IMR-90 (cell line): Measurements from ENCODE around the gene NHSL2. TPM values are rescaled to one million over a fixed set of nuclear protein-coding genes. Genes with fewer than 3 reads are reported as not detected.
A peak's percentile ranks its signal among the peaks of the same experiment; 100 is the strongest.

Source experiments
- ATAC-seq: fragments of 200-7000 bp; cut with Tn5 transposase; 2 replicates; pipeline ENCODE4 v1.9.1; 2020; ENCODE audit warnings: low read depth, mild to moderate bottlenecking, moderate library complexity
- BruUV-seq: library from RNA; stranded (reverse); fragments of 400-500 nt; replicated peaks from 2 replicates; lab custom pipeline; 2021; lab: Mats Ljungman, UMichigan
- CTCF ChIA-PET: fragments of 300-600 bp; formaldehyde crosslinking; extraction: SDS; loops from one replicate; lab custom pipeline; 2021; ENCODE audit warnings: antibody characterized with exemption; lab: Yijun Ruan, JAX
- POLR2A ChIA-PET: fragments of 300-600 bp; sonication (Branson Sonifier 250); formaldehyde crosslinking; loops from one replicate; lab custom pipeline; 2022; ENCODE audit warnings: antibody characterized with exemption; ENCODE audit not compliant: unreplicated experiment; lab: Charles Lee
- DNase-seq: peaks from one replicate; pipeline ENCODE4 v3.0.0; 2013
- H2AFZ ChIP-seq: replicated peaks from 2 replicates; pipeline ENCODE3; 2013; ENCODE audit warnings: low read length, mild to moderate bottlenecking; ENCODE audit not compliant: poor library complexity
- H2AK5ac ChIP-seq: 2 replicates; pipeline ENCODE4 v1.6.1; 2013; ENCODE audit warnings: low read depth, low read length, inconsistent platforms
- H2AK9ac ChIP-seq: replicated peaks from 2 replicates; pipeline ENCODE3; 2013; ENCODE audit warnings: mild to moderate bottlenecking, low read depth, low read length, moderate library complexity; ENCODE audit not compliant: poor library complexity
- H2BK120ac ChIP-seq: 2 replicates; pipeline ENCODE4 v1.6.1; 2013; ENCODE audit warnings: low read depth, low read length, inconsistent platforms
- H2BK15ac ChIP-seq: 3 replicates; pipeline ENCODE4 v1.6.1; 2013; ENCODE audit warnings: low read depth, low read length, inconsistent platforms
- H2BK20ac ChIP-seq: 2 replicates; pipeline ENCODE4 v1.6.1; 2013; ENCODE audit warnings: low read depth, mild to moderate bottlenecking, inconsistent platforms, low read length, moderate library complexity
- H2BK5ac ChIP-seq: 2 replicates; pipeline ENCODE4 v1.6.1; 2013; ENCODE audit warnings: mild to moderate bottlenecking, low read depth, low read length, inconsistent platforms; ENCODE audit not compliant: poor library complexity, severe bottlenecking
- H3K14ac ChIP-seq: replicated peaks from 2 replicates; pipeline ENCODE4 v1.6.1; 2013; ENCODE audit warnings: low read depth, low read length, inconsistent platforms
- H3K18ac ChIP-seq: 2 replicates; pipeline ENCODE4 v1.6.1; 2013; ENCODE audit warnings: low read depth, low read length, control low read depth
- H3K23ac ChIP-seq: 2 replicates; pipeline ENCODE4 v1.6.1; 2013; ENCODE audit warnings: low read depth, low read length, inconsistent platforms
- H3K27ac ChIP-seq: 2 replicates; pipeline ENCODE4 v1.5.1; 2013; ENCODE audit warnings: mild to moderate bottlenecking, control low read depth, low read length; ENCODE audit not compliant: insufficient read depth
- H3K27me3 ChIP-seq: 2 replicates; pipeline ENCODE4 v1.6.1; 2013; ENCODE audit warnings: low read length; ENCODE audit not compliant: control insufficient read depth, insufficient read depth
- H3K36me3 ChIP-seq: 2 replicates; pipeline ENCODE4 v1.6.1; 2013; ENCODE audit warnings: low read length, mixed read lengths; ENCODE audit not compliant: control insufficient read depth, insufficient read depth
- H3K4ac ChIP-seq: 2 replicates; pipeline ENCODE4 v1.6.1; 2013; ENCODE audit warnings: low read depth, low read length, inconsistent platforms
- H3K4me1 ChIP-seq: 2 replicates; pipeline ENCODE4 v1.6.1; 2013; ENCODE audit warnings: low read length, mixed read lengths; ENCODE audit not compliant: control insufficient read depth, insufficient read depth
- H3K4me2 ChIP-seq: 2 replicates; pipeline ENCODE4 v1.6.1; 2013; ENCODE audit warnings: low read depth, mild to moderate bottlenecking, control low read depth, low read length, moderate library complexity
- H3K4me3 ChIP-seq: 2 replicates; pipeline ENCODE4 v1.5.1; 2013; ENCODE audit warnings: low read depth, mild to moderate bottlenecking, control low read depth, low read length, moderate library complexity; ENCODE audit not compliant: insufficient read depth
- H3K56ac ChIP-seq: 2 replicates; pipeline ENCODE4 v1.6.1; 2013; ENCODE audit warnings: low read length, inconsistent platforms; ENCODE audit not compliant: insufficient read depth; ENCODE audit errors: extremely low read depth
- H3K79me1 ChIP-seq, 2 experiments: 2 replicates each; pipeline ENCODE4 v1.6.1; 2013; ENCODE audit warnings: low read length in 2 of 2, inconsistent platforms in 1 of 2, low read depth in 1 of 2
- H3K9ac ChIP-seq: 2 replicates; pipeline ENCODE4 v1.6.1; 2013; ENCODE audit warnings: low read depth, low read length, control low read depth
- H3K9me1 ChIP-seq: 2 replicates; pipeline ENCODE4 v1.6.1; 2013; ENCODE audit warnings: low read length, inconsistent platforms; ENCODE audit not compliant: insufficient read depth
- H3K9me3 ChIP-seq: 2 replicates; pipeline ENCODE4 v1.6.1; 2013; ENCODE audit warnings: low read length; ENCODE audit not compliant: control insufficient read depth, insufficient read depth
- H4K20me1 ChIP-seq: 2 replicates; pipeline ENCODE4 v1.6.1; 2013; ENCODE audit warnings: low read length, inconsistent platforms; ENCODE audit not compliant: insufficient read depth
- H4K5ac ChIP-seq: 2 replicates; pipeline ENCODE4 v1.6.1; 2013; ENCODE audit warnings: mild to moderate bottlenecking, low read depth, low read length, control low read depth
- H4K8ac ChIP-seq, 2 experiments: 2 replicates each; pipeline ENCODE4 v1.6.1; 2013; ENCODE audit warnings: low read depth in 2 of 2, low read length in 2 of 2, control low read depth in 1 of 2, inconsistent platforms in 1 of 2
- H4K91ac ChIP-seq: 2 replicates; pipeline ENCODE4 v1.6.1; 2013; ENCODE audit warnings: low read depth, low read length, inconsistent platforms; ENCODE audit not compliant: insufficient read depth
- CHD1 ChIP-seq: IDR thresholded peaks from 2 replicates; pipeline ENCODE4 v1.6.1; 2012; ENCODE audit warnings: low read depth, low read length, improper control_type of control experiment
- MAFK ChIP-seq: IDR thresholded peaks from 2 replicates; pipeline ENCODE4 v1.6.1; 2012; ENCODE audit warnings: low read depth, low read length, improper control_type of control experiment
- MAZ ChIP-seq: IDR thresholded peaks from 2 replicates; pipeline ENCODE4 v1.6.1; 2012; ENCODE audit warnings: low read depth, mild to moderate bottlenecking, low read length, improper control_type of control experiment, moderate library complexity, borderline replicate concordance
- WGBS, 2 experiments: methylation state at CpG; one replicate each; pipeline versions ENCODE4 v1.1.5 to v1.1.7; 2013; ENCODE audit warnings: missing lambda C conversion rate in 2 of 2; ENCODE audit not compliant: insufficient read length in 1 of 2; ENCODE audit errors: extremely low coverage in 2 of 2; 5-methylcytosine and 5-hydroxymethylcytosine counted together
- dilution Hi-C: fragments of 300-500 bp; cut with HindIII; formaldehyde crosslinking; loops from one replicate; pipeline ENCODE4 v1.14.3; 2018; ENCODE audit warnings: low sequenced_read_pairs; ENCODE audit not compliant: unreplicated experiment
- in situ Hi-C: fragments of 300-500 bp; cut with MboI; formaldehyde crosslinking; loops from 3 replicates; pipeline ENCODE4 v1.14.3; 2019; ENCODE audit warnings: low sequenced_read_pairs, inconsistent platforms, mixed read lengths
- intact Hi-C: fragments of 100-400 bp; cut with micrococcal nuclease; formaldehyde crosslinking; loops from 2 replicates; pipeline ENCODE4 v1.10.0; 2022
- polyA plus RNA-seq, 3 experiments: library from polyadenylated mRNA; depleted of rRNA; stranded (reverse); fragments of >200 nt; gene quantifications; 2 replicates each; pipeline ENCODE4 v1.2.3, GENCODE V29; 2012; ENCODE audit warnings: low replicate concordance in 1 of 3
- total RNA-seq: library from RNA; depleted of rRNA; stranded (reverse); fragments of >200 nt; gene quantifications from 2 replicates; pipeline ENCODE4 v1.2.3, GENCODE V29; 2012
- TF ChIP-seq, protein P1 (sequence below): fragments of 150-350 bp; IDR thresholded peaks from 2 replicates; pipeline ENCODE4 v1.6.1; 2016; ENCODE audit warnings: low read depth, mild to moderate bottlenecking, low read length, moderate library complexity, borderline replicate concordance
- TF ChIP-seq, protein P2 (sequence below): conservative IDR thresholded peaks from 2 replicates; pipeline ENCODE4 v1.5.1; 2012; ENCODE audit warnings: mild to moderate bottlenecking, low read depth, low read length, improper control_type of control experiment

Gene NHSL2
- total and polyA plus RNA-seq, 2 of the 4 experiments (the other 2 are of a cell fraction): 0.72 to 0.75 TPM

DNA sequence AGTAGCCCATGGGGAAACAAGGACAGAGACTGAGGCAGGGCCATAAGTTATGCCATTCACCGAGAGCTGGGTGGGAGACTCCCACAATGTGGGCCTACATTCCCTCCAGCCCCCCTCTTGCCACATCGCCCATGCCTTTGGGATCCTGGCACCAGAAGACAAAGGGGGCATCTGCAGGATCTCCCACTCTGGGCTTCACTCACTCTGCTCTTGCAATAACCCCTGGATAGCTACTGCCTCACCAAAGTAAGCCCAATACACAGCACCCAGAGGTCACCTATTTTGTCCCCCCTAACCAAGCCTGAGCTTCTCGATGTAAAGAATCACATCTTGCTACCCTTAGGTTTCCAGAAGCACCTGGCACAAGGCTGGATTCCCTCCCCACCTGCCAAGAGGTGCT lies 221.8 kb downstream of the NHSL2 start:
- Histone ChIP-seq H2AK9ac (peak overlapping the region; percentile 26), H3K4ac (no peak overlapping the region), H4K91ac (no peak overlapping the region), H3K14ac (no peak overlapping the region), H2AK5ac (no peak overlapping the region), H2BK5ac (no peak overlapping the region), H3K79me1 (no peaks in the 10 kb centered on the region), H3K9ac (no peak overlapping the region), H2AFZ (peak overlapping the region; percentile 80), H3K36me3 (no peaks in the 10 kb centered on the region), H3K27me3 (peaks cover 52% of the 10 kb centered on the region), H3K56ac (no peak overlapping the region), H3K9me1 (no peaks in the 10 kb centered on the region), H3K9me3 (peaks cover 4% of the 10 kb centered on the region; the same call in 1 of the 2 replicates), H3K4me3 (peak overlapping the region; percentile 27; the same call in 1 of the 2 replicates), H3K27ac (no peak overlapping the region), H2BK15ac (no peak overlapping the region), H4K20me1 (no peaks in the 10 kb centered on the region), H4K8ac (no peak overlapping the region; a peak in 1 of 4 replicates), H3K23ac (no peak overlapping the region), H2BK120ac (no peak overlapping the region), H3K18ac (no peak overlapping the region), H3K4me2 (peak overlapping the region; percentile 41), H2BK20ac (no peak overlapping the region), H4K5ac (no peak overlapping the region), H3K4me1 (no peaks in the 10 kb centered on the region)
- no CpG with 5 or more reads among the region's 3 CpGs for WGBS, 2 experiments
- no peak for ATAC-seq
- intact Hi-C loops: no loop called here
- in situ Hi-C loops: no loop called here
- POLR2A ChIA-PET: no interaction called here
- dilution Hi-C loops: no loop called here
- TF ChIP-seq, protein P1, sequence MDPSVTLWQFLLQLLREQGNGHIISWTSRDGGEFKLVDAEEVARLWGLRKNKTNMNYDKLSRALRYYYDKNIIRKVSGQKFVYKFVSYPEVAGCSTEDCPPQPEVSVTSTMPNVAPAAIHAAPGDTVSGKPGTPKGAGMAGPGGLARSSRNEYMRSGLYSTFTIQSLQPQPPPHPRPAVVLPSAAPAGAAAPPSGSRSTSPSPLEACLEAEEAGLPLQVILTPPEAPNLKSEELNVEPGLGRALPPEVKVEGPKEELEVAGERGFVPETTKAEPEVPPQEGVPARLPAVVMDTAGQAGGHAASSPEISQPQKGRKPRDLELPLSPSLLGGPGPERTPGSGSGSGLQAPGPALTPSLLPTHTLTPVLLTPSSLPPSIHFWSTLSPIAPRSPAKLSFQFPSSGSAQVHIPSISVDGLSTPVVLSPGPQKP: no peak
- TF ChIP-seq, protein P2, sequence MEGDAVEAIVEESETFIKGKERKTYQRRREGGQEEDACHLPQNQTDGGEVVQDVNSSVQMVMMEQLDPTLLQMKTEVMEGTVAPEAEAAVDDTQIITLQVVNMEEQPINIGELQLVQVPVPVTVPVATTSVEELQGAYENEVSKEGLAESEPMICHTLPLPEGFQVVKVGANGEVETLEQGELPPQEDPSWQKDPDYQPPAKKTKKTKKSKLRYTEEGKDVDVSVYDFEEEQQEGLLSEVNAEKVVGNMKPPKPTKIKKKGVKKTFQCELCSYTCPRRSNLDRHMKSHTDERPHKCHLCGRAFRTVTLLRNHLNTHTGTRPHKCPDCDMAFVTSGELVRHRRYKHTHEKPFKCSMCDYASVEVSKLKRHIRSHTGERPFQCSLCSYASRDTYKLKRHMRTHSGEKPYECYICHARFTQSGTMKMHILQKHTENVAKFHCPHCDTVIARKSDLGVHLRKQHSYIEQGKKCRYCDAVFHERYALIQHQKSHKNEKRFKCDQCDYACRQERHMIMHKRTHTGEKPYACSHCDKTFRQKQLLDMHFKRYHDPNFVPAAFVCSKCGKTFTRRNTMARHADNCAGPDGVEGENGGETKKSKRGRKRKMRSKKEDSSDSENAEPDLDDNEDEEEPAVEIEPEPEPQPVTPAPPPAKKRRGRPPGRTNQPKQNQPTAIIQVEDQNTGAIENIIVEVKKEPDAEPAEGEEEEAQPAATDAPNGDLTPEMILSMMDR: no peak
- no peak for TF ChIP-seq MAFK
- TF ChIP-seq MAZ: no peak
- no peak for TF ChIP-seq CHD1
- CTCF ChIA-PET: interaction anchor here (0.6 kb wide), 1 partner anchor 111 kb away, joined by 3 read pairs; no protein-coding TSS in a partner anchor
- BruUV-seq: no TSS peak
- no peak for DNase-seq
